HPDE6-E6E7 (cell line): ENCODE measurements around the gene ACSL3.
"Not testable (repeated sequence)": the region's sequence is repeated elsewhere in the genome, so short reads cannot be mapped to it uniquely, and the experiment has no call there.

Source experiments
- DNase-seq: peaks from one replicate; pipeline ENCODE4 v3.0.0; 2011; ENCODE audit warnings: missing footprints; ENCODE audit errors: extremely low spot score

The ACSL3 gene

GRCh38 chr2:222912117-222912516 is 51.3 kb downstream of the ACSL3 start:
- DNase-seq, result no peak

DNA sequence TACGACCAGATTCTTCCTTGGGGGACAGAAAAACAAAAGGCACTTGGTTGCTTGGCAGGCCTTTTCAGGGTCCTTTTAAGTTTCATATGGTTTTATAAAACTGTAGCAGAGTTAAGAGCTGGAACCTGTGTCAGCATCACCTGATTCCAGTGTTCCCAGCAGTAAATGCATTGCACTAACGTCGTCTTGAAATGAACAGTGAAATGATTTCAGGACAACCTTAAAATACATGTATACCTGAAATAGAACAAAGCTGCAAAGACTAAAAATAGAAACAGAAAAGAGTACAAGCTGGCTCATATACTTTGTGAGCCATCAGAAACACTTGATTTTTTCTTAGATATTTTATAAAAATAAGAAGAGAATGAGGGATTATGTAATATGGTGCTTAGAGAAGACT is 51.9 kb downstream of the ACSL3 start:
- no peak for DNase-seq

- DNase-seq, result no peak
Observed at GRCh38 chr2:222915092-222915957, 54.5 kb downstream of the ACSL3 start.

GRCh38 chr2:222916229-222917197 is 55.7 kb downstream of the ACSL3 start:
- no peak for DNase-seq

DNA sequence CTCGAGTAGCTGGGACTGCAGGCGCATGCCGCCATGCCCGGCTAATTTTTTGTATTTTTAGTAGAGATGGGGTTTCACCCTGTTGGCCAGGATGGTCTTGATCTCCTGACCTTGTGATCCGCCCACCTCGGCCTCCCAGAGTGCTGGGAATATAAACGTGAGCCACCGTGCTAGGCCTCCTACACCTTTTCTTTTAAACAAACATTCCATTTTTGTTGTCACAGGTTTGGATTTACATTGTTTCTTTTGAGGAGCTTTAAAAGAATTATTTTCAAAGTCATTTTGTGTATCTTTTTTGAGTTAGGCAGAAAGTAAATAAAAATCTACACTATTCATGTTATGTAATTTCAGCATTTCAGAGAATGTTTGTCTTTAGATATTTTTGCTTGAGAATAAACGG is 56.4 kb downstream of the ACSL3 start:
- DNase-seq, result not testable (repeated sequence)

DNA sequence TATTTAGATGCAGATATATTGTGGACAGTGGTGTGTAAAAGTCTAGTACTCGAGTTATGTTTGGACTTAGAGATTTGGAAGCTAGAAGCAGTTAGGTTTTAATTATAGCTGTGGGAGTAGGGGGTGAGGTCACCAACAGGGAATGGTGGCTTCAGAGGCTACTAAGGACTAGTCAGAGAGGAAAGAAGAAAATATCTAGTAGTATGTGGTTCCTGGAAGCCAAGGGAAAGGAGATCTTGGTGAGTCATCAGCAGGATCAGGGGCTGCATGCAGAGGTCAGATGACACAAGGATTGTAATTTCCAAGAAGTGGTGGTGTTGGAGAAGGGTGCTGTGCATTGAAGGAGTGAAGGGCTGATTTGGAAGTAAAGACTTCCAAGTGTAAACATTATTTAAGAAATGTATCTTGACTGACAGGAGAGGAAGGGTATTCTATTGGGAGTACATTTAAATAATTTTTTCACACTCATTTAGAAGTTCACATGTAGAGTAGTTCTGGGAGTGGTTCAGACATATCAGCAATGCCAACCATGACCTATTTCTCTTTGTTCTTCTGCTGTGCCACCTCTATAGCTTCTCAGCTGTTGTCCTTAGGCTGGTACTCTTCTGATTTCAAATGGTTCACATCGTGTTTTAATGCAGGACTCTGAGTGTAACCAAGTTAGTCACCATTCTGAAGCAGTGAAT is 59.1 kb downstream of the ACSL3 start:
- DNase-seq, result no peak

DNA sequence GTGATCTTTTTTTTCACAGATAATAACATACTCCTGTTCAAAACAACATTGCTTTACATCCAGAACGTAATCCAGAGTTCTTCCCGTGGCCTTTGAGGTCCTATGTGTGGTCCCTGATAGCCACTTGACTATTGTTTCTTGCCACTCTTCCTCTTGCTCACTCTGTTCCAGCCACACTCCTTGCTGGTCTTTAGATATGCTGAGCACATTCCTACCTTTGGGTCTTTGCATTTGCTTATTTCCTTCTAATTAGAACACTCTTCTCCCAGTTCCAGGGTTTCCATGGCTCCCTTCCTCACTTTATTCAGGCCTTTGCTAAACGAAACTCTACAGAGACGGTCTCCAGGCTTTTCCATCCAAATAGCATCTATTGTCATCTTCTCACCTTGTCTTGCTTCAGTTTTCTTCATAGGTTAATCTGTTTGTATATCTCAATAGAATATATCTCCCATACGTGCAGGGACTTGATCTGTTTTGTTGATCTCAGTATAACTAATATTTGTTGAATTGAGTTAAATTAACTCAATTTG is 59.9 kb downstream of the ACSL3 start:
- DNase-seq, result no peak

DNA sequence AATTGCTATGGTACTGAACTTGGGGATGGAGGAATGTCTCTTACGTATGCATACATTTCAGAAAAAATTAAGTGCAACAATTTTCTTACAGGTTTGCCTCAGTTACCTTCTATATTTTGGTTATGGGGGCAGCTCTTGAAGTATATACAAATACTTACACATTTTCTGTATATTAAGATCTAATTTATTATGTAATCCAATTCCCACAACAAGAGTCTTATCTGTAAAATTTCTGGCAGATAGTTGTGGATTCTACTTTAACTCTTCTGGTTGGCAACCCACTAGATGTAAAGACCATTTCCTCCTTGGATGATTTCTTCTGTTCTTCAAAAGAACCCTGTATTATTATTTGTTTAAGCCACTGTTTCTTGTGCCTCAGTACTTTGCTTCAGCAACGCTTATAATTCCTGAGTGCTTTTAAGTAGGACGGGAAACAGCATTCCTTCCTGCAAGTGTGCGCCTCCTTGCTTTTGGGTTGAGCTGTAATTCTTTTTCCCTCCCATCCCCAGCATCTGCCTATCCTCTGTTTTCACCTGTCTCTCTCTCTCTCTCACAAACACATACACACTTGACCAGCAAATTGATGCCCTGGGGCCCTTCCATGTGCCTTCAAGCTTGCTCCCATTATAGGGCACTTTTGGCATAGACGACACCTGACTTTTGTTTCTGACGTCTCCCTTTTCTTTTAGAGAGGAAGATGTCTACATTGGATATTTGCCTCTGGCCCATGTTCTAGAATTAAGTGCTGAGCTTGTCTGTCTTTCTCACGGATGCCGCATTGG is 61.4 kb downstream of the ACSL3 start:
- DNase-seq, result no peak

GRCh38 chr2:222926915-222927314 is 66.1 kb downstream of the ACSL3 start:
- DNase-seq, result no peak

- no peak for DNase-seq
Observed at GRCh38 chr2:222927600-222927999, 66.8 kb downstream of the ACSL3 start.

DNA sequence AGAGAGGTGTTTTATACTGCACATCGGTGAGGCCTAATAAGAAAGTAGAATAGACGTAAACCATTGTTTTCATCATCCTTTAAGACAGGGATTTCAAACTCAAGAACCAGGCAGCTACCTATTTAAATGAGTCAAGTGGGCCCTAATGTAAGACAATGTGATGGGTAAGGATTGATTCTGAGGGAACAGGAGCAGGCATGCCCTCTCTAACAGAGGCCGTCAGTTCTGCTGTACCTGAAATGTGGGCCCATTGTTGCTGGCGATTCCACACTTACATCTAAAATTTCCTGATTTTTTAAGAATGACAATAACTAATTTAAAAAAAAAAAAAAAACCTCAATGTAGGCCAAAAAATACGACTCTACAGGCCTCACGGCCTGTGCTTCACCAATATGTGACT is 67.5 kb downstream of the ACSL3 start:
- DNase-seq, result no peak

DNA sequence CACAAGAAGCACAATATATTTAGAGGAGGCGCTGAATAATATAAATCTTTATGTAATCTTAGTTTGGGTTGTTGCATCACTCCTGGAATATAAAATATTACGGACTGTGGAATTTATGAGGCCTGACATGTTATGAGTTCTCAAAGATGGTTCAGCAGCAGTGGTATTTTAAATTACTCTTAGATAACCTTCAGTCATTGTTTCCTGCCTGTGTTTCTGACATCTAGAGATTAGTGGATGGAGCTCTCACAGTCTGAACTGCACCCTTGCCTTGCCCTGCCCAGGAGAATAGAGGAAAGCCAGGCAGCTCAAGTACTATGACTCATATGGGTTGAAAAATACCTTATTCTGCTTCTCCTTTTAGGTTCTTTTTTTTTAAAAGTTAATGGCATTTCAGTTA is 70.0 kb downstream of the ACSL3 start:
- no peak for DNase-seq

DNA sequence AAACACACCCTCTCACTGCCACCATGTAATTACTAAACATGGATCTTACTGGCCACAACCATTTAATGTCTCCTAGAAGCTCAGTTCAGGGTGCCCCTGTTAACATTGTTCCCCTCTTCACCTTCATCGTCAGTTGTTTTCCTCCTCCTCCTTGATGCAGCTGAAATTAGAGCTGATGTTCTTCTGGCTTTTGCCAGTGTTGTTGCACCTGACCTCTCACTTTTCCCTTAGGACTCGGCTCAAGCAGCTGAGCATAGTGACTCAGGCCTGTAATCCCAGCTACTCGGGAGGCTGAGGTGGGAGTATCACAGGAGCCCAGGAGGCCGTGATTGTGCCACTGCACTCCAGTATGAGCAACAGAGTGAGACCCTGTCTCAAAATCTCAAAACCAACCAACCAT is 70.8 kb downstream of the ACSL3 start:
- no peak for DNase-seq

DNA sequence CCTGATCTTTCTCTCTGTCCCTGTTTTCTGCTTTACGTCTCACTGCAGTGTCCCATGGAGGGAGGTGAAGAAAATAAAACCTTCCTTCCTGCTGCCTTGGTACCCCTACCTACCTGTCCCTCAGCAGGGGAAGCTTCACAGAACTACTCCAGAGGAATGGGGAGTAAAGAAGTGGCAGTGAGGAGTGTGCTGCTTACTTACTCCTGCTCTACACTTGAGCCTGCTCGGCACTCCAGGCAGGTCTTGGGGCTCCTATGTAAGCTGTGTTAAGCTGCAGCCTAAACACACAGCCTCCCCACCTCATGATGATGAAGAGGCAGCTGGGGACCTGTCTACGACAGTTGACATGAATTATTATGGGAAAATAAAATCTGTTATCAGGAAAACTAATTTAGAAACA is 72.6 kb downstream of the ACSL3 start:
- DNase-seq, result no peak

- no peak for DNase-seq
Observed at GRCh38 chr2:222935688-222936298, 75.0 kb downstream of the ACSL3 start.

GRCh38 chr2:222936705-222937104 is 75.9 kb downstream of the ACSL3 start:
- DNase-seq, result no peak

DNA sequence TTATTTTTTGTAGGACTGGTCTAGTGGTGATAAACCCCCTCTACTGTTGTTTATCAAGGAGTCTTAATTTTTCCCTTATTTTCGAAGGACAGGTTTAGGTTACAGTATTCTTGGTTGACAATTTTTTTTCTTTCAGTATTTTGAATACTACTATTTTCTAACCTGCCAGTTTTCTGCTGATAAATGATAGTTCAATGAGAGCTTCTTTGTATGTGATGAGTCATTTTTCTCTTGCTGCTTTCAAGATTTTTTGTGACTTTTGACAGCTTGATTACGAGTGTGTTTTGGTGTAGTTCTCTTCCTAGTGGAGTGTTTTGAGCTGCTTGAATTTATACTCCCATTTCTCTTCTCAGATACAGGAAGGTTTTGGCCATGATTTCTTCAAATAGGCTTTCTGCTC is 77.5 kb downstream of the ACSL3 start:
- no peak for DNase-seq

DNA sequence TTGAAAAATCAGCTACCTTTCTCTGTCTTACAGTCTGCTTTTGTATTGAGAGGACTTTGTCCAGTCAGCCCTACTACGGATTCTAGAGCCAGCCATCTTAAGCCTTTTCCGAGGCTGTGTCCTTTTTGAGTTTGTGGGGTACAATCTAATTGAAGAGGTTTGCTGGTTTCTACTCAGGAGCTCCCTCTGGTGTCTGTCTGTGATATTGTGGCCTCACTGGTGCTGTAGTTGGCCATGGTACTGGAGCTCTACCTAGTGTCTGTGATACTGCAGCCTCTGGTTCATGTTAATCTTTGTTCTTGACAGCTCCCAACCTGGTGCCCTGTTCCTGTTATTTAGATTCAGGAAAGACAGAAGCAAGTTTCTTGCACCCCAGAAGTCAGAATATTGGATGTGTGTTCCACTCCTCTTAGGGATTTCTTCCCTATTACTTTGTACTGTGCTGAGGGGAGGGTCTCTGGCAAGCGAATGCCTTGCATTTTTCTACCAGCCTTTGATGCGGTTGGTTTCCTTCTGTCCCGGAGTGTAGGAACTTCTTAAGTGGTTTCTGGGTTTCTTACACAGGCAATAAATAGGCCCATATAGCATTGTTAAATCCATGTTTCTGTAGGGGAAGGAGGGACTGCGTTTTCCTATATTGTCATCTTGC is 78.5 kb downstream of the ACSL3 start:
- DNase-seq, result peak; percentile 20

- DNase-seq, result no peak
Observed at GRCh38 chr2:222939979-222940378, 79.1 kb downstream of the ACSL3 start.

GRCh38 chr2:222941510-222942032 is 80.7 kb downstream of the ACSL3 start:
- DNase-seq, result no peak
